Cardiac muscle cell (in vitro differentiated cells and primary cell): Measurements from ENCODE around the gene ZNF579. TPM values are rescaled to one million over a fixed set of nuclear protein-coding genes. Genes with fewer than 3 reads are reported as not detected.
"Not testable (repeated sequence)": the region's sequence is repeated elsewhere in the genome, so short reads cannot be mapped to it uniquely, and the experiment has no call there.

Source experiments
- DNase-seq, 2 donors: peaks; one replicate each; pipeline versions ENCODE4 v3.0.0 to v3.0.0-alpha.2; 2010 to 2017; ENCODE audit warnings: low read depth in 1 of 2, low spot score in 1 of 2
- H3K27ac ChIP-seq: fragments of 200-600 bp; sonication (generic); 2 replicates; pipeline ENCODE4 v1.5.1; 2016
- H3K27me3 ChIP-seq: fragments of 200-600 bp; sonication (generic); 2 replicates; pipeline ENCODE4 v1.6.0; 2016; ENCODE audit warnings: control low read depth
- H3K36me3 ChIP-seq: fragments of 200-600 bp; sonication (generic); 2 replicates; pipeline ENCODE4 v1.5.1; 2016; ENCODE audit warnings: control low read depth
- H3K4me1 ChIP-seq: fragments of 200-600 bp; sonication (generic); 2 replicates; pipeline ENCODE4 v1.8.1; 2017; ENCODE audit warnings: low read depth, mild to moderate bottlenecking, mixed run types
- H3K4me3 ChIP-seq: fragments of 200-600 bp; sonication (generic); 2 replicates; pipeline ENCODE4 v1.5.1; 2016; ENCODE audit warnings: mild to moderate bottlenecking
- H3K9me3 ChIP-seq: fragments of 200-600 bp; sonication (generic); 2 replicates; pipeline ENCODE4 v1.5.1; 2017; ENCODE audit warnings: low read depth, mild to moderate bottlenecking, control low read depth
- polyA plus RNA-seq: library from polyadenylated mRNA; unstranded; fragments of >200 nt; fragmentation: Nextera tagmentation; extraction: Ambion mirVana; gene quantifications from 2 replicates; pipeline ENCODE4 v1.2.1, GENCODE V29; 2016
- total RNA-seq: library from RNA; depleted of rRNA; stranded (reverse); fragments of >200 nt; gene quantifications from 2 replicates; pipeline ENCODE4 v1.2.3, GENCODE V29; 2016
- TF ChIP-seq, protein P1 (sequence below): IDR thresholded peaks from 2 replicates; pipeline ENCODE4 v1.5.1; 2012; ENCODE audit warnings: low read depth, mild to moderate bottlenecking, low read length

Gene ZNF579
- total and polyA plus RNA-seq, 2 experiments from 2014 or later: 10.3 to 14.9 TPM

DNA sequence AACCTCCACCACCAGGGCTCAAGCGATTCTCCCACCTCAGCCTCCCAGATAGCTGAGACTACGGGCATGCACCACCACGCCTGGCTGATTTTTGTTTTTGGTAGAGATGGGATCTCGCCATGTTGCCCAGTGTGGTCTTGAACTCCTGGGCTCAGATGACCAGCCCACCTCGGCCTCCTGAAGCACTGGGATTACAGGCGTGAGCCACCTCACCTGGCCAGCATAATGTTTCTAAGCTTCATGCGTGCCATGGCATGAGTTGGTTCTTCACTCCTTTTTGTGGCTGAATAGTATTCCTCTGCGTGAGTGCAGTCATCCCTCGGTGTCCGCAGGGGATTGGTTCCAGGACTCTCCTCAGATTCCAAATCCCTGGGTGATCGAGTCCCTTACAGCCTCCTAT lies 4.2 kb upstream of the ZNF579 start:
- TF ChIP-seq, protein P1, sequence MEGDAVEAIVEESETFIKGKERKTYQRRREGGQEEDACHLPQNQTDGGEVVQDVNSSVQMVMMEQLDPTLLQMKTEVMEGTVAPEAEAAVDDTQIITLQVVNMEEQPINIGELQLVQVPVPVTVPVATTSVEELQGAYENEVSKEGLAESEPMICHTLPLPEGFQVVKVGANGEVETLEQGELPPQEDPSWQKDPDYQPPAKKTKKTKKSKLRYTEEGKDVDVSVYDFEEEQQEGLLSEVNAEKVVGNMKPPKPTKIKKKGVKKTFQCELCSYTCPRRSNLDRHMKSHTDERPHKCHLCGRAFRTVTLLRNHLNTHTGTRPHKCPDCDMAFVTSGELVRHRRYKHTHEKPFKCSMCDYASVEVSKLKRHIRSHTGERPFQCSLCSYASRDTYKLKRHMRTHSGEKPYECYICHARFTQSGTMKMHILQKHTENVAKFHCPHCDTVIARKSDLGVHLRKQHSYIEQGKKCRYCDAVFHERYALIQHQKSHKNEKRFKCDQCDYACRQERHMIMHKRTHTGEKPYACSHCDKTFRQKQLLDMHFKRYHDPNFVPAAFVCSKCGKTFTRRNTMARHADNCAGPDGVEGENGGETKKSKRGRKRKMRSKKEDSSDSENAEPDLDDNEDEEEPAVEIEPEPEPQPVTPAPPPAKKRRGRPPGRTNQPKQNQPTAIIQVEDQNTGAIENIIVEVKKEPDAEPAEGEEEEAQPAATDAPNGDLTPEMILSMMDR: no peak
- Histone ChIP-seq H3K4me1 (peaks cover 7% of the 10 kb centered on the region), H3K27ac (no peak overlapping the region), H3K27me3 (no peaks in the 10 kb centered on the region), H3K9me3 (no peaks in the 10 kb centered on the region), H3K36me3 (no peaks in the 10 kb centered on the region), H3K4me3 (no peak overlapping the region)
- no peak for DNase-seq

DNA sequence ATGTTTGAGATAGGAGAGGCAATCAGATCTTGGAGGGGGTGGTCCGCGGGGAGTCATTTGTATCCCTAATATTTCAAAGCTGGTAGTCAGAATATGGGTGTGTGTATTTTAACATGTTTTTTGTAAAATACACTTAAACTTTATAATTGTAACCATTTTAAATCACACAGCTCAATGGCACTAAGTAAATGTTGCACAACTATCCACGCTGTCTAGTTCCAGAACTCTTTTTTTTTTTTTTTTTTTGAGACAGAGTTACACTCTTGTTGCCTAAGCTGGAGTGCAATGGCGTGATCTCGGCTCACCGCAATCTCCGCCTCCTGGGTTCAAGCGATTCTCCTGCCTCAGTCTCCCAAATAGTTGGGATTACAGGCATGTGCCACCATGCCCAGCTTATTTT lies 3.2 kb upstream of the ZNF579 start:
- H3K36me3 ChIP-seq, H3K9me3 ChIP-seq, H3K4me1 ChIP-seq, H3K27ac ChIP-seq, DNase-seq, H3K27me3 ChIP-seq, H3K4me3 ChIP-seq: not testable (repeated sequence)

DNA sequence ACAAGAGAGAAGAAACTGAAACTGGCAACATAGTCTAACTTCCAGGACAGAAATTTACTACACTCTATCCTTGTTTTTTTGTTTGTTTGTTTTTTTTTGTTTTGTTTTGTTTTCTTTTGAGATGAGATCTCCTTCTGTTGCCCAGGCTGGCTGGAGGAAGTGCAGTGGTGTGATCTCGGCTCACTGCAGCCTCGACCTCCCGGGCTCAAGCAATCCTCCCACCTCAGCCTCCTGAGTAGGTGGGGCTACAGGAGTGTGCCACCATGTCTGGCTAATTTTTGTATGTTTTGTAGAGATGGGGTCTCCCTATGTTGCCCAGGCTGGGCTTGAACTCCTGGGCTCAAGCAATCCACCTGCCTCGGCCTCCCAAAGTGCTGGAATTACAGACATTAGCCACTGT lies 1.6 kb upstream of the ZNF579 start:
- not testable (repeated sequence) for H3K4me3 ChIP-seq, DNase-seq, H3K9me3 ChIP-seq, H3K27me3 ChIP-seq, H3K36me3 ChIP-seq, H3K4me1 ChIP-seq
- peak overlapping the region; percentile 94 for H3K27ac ChIP-seq

DNA sequence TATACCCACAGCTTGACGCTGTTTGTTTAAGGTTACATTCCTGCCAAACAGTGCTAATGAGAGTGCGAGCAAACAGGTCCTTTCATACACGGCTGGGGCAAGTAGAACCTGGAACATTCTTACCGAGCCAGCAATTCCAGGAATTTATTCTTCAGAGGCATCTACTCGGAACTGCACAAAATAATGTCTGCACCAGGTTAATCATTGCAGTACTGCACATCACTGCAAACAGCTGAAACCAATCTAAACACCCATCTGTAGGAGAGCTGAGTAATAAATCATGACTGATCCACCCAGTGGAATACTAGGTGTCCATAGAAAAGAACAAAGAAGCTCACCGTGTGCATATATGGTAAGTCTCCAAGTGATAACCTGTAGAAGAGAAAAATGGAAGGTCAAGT lies 1.2 kb upstream of the ZNF579 start:
- Histone ChIP-seq H3K4me3 (no peak overlapping the region), H3K36me3 (peaks cover 8% of the 10 kb centered on the region), H3K9me3 (no peaks in the 10 kb centered on the region), H3K27me3 (no peaks in the 10 kb centered on the region), H3K4me1 (peaks cover 5% of the 10 kb centered on the region), H3K27ac (peak overlapping the region; percentile 94)
- TF ChIP-seq, protein P1: no peak
- DNase-seq: no peak

DNA sequence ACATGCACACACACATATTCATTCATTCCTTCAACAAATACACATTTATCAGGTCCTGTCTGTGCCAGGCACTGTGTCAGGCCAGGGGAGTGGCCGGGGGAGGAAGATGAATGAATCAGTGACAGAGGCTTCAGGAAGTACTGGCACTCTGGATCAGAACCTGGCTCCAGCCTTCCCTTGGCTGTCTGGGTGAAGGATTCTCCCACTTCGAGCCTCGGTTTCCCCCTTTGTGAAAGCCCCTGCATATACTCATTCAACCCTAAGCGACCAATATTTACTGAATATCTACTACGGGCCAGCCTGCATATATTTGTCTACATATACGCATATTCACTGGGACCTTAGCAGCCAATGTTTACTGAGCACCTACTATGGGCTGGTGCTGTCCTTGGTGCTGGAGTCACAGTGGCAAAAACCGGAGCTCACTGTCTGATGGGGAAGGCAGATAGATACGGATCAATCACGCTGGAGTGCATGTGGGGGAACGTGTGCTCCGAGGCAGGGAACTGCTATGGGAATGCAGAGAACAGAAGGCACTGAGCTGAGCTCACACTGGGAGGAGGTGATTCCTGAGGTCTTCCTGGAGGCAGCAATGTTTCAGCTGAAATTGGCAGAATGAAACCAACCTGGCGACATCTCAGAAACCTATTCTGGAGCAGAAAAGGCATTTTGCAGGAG lies 636 bp upstream of the ZNF579 start:
- Histone ChIP-seq H3K27me3 (no peaks in the 10 kb centered on the region), H3K36me3 (peaks cover 8% of the 10 kb centered on the region), H3K4me1 (peaks cover 3% of the 10 kb centered on the region), H3K27ac (peak overlapping the region; percentile 94), H3K9me3 (no peaks in the 10 kb centered on the region), H3K4me3 (peak overlapping the region; percentile 72)
- DNase-seq: no peak
- TF ChIP-seq, protein P1: no peak

DNA sequence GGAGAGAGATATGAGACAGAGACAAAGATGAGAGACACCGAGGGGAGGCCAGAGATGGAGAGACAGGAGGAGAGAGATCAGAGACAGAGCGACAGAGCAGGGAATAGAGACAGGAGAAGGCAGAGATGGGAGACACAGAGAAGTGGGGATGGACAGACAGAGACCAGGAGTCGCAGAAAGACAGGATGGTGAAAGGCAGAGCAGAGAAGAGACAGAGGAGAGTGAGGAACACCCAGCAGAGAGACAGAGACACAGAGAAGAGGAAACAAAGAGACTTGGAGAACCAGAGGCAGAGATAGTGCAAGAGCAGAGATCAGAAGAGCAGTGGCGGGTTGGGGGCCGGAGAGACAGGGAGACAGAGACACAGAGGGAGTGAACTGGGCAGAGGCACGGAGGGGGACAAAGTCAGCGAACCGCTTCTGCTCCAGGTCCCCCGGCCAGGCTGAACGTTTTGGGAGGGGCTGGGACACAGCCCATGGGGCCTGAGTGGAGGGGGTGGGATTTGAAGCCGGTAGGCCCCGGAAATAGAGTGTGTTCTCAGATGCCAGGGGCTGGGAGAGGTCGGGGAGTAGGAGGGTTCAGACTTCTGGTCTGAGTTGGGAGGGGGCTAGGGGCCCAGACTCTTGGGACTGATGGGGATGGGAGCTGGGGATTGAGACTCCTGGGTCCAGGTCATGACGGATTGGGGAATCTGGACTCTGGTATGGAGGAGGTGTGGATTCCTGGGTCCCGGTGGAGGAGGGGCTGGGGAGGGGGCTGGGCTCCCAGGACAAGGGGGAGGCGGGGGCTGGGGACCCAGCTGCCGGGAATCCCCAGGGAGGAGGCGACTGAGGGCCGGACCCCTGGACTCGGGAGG lies 654 bp downstream of the ZNF579 start:
- DNase-seq: peak; percentile 44 to 62
- Histone ChIP-seq H3K27me3 (no peaks in the 10 kb centered on the region), H3K36me3 (peaks cover 8% of the 10 kb centered on the region), H3K27ac (peak overlapping the region; percentile 94), H3K4me3 (peak overlapping the region; percentile 72), H3K9me3 (no peaks in the 10 kb centered on the region), H3K4me1 (no peaks in the 10 kb centered on the region)
- TF ChIP-seq, protein P1: no peak
